Endothelial cell of hepatic sinusoid (primary cell): ENCODE data around the gene P3H3.

Source experiments
- in situ Hi-C: cut with HindIII; loops from 2 replicates; pipeline ENCODE4 v1.10.0; 2017; ENCODE audit warnings: low sequenced_read_pairs

P3H3 gene

DNA sequence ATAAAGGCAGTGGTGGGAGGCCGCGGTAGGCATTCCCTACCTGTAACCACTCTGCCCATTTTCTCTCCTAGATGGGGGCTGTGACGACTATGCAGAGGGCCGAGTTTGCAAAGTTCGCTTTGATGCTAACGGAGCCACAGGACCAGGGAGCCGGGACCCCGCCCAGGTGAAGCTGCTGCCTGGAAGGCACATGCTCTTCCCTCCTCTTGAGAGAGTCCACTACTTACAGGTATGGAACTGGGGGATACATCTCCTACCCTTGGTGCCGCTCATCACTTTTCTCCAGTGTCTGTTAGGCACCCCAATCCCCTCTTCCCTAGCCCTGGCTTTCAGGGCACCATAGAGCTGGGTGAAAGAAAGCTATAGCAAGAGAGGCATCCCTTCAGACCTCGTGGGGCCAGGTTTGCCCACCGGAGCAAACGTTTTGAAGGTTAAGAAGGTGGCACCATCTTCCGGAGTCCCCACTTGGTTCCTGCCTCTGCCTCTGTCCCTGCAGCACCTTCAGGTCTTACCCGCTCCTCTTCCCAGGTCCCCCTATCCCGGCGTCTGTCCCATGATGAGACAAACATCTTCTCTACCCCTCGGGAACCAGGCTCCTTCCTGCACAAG lies 2.0 kb upstream of the P3H3 start:
- in situ Hi-C loops: no loop called here

- in situ Hi-C loops: no loop called here
Measured at GRCh38 chr12:6826734-6827436, 1.3 kb upstream of the P3H3 start.

DNA sequence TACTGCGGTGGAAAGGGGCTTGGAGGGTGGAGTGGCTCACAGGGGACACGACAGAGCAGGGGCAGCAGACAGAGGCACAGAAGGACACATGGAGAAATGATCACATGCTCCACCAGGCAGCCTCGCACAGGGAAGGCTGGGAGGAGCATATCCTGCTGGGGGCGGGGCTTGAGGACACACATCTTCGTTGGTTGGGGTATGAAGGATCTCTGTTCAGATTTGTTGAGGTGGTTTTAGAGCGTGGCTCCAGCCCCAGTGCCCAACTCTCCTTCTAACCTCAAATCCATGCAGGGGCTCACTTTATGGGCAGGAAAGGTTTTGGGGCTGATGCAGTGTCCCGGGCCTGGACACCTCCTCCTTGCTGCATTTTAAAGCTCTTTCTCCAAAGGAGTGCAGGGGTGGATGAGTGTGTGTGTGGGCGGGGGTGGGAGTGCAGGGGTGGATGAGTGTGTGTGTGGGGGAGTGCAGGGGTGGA lies 733 bp upstream of the P3H3 start:
- in situ Hi-C loops: no loop called here

- in situ Hi-C loops: no loop called here
Measured at GRCh38 chr12:6828781-6829535, 751 bp downstream of the P3H3 start.

DNA sequence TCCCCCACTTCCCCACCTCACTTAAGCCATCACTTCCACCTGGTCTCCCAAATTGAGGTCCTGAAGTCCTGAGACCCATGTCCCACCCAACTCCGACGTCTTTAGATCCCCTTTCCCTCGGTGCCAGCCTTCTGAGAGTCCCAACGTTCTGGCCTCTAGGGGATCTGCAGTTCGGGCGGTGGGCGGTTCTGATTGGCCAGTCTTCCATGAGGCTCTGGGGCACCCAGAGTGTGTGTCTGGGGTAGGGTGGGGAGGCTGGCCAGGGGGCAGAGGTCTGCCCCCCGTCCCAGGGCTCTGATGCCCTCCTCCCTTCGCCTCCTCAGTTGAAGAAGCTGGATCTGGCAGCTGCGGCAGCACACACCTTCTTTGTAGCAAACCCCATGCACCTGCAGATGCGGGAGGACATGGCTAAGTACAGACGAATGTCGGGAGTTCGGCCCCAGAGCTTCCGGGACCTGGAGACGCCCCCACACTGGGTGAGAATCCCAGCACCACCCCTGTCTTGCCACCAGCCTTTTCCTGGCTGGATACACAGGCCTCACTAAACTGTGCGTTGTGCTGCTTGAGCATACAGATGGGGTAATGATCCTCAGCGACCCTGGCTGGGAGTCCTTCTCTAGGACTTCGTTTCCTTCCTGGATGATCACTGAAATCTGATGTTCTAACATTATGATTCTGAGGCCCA lies 1.5 kb downstream of the P3H3 start:
- in situ Hi-C loops: no loop called here

DNA sequence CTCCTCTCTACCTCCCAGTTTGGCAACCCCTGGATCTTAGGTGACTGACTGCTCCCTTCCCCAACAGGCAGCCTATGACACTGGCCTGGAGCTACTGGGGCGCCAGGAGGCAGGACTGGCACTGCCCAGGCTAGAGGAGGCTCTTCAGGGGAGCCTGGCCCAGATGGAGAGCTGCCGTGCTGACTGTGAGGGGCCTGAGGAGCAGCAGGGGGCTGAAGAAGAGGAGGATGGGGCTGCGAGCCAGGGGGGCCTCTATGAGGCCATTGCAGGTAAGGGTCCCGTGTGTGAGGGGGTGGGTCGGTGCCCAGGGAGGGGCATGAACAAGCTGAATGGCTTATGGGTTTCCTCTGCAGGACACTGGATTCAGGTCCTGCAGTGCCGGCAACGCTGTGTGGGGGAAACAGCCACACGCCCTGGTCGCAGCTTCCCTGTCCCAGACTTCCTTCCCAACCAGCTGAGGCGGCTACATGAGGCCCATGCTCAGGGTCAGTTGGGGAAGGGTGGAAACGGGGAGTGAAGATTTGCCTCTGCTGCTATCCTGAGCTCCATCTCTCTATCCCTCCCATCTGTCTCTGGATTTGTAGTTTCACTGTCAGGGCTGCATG lies 2.2 kb downstream of the P3H3 start:
- in situ Hi-C loops: no loop called here

- in situ Hi-C loops: no loop called here
Measured at GRCh38 chr12:6830999-6831398, 2.8 kb downstream of the P3H3 start.

DNA sequence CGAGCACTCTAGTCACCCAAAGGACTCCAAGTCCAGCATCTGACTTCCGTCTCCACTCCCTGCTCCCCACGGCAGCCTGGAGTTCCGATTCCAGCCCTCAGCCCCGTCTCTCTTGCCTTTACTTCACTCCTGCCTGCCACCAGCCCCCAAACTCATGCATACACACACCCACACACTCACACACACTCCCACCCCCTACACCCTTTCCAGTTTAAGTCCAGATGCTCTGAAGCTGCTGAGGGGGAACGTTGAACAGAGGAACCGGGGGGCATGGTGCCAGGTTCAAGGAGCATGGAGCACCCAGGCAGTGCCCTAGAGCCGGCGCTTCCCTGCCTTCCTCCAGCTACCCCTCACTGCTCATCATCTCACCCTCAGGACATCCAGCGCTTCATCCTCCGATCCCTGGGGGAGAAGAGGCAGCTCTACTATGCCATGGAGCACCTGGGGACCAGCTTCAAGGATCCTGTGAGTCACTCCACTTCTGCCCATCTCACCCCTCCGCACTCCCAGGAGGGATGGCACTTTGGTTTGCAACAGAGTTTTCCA lies 3.3 kb downstream of the P3H3 start:
- in situ Hi-C loops: no loop called here

DNA sequence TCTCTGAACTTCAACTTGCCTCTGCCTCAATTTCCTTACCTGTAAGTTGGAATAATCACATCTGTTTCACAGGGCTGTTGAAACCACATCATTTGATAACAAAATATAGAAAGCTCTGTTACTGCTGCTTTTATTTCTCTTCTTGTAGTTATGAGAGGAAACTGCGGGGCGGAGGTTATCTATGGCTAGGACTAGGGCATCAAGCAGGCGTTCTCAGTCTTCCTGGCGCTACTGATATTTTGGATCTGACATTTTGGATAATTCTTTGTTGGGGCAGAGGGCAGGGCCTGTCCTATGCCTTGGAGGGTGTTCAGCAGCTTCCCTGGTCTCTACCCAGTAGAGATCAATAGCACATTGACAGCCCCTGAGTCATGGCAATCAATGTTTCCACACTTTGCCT lies 3.9 kb downstream of the P3H3 start:
- in situ Hi-C loops: no loop called here

GRCh38 chr12:6833189-6833890 lies 5.1 kb downstream of the P3H3 start:
- in situ Hi-C loops: no loop called here

DNA sequence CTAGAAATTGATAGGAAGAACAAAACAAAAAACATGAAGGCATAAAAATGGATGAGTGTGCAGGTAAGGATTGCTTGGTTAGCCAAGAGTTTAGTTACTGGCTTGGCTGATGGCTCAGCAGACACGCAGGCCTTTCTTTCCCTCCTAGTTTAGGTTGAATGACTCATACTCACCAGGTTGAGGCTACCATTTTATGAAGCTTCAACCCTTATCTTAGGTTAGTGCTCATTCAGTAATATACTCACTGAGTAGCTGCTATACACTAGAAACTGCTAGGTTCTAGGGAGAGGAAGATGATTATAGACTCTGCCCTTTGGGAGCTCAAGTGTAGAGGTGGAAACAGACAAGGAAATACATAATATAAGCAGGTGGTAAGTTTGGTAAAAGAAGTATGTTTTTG lies 6.0 kb downstream of the P3H3 start:
- in situ Hi-C loops: no loop called here

GRCh38 chr12:6834873-6835272 lies 6.7 kb downstream of the P3H3 start:
- in situ Hi-C loops: no loop called here

DNA sequence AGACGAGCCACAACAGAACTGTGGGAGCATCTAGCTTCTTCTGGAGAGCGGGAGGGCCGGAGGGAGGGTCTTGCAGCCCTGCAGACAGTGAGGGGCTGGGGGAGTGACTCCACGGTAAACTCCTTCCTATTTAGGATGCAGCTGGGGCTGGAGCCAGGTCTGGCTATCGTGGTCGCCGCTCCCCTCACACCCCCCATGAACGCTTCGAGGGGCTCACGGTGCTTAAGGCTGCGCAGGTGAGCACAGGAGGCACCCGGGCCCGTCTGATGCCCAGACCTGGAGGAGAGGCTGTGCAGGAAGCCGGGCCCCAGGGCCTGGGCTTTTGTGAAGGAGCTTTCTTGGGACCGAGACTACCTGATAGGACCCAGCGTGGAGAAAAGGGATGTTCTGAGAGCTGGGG lies 8.6 kb downstream of the P3H3 start:
- in situ Hi-C loops: no loop called here

DNA sequence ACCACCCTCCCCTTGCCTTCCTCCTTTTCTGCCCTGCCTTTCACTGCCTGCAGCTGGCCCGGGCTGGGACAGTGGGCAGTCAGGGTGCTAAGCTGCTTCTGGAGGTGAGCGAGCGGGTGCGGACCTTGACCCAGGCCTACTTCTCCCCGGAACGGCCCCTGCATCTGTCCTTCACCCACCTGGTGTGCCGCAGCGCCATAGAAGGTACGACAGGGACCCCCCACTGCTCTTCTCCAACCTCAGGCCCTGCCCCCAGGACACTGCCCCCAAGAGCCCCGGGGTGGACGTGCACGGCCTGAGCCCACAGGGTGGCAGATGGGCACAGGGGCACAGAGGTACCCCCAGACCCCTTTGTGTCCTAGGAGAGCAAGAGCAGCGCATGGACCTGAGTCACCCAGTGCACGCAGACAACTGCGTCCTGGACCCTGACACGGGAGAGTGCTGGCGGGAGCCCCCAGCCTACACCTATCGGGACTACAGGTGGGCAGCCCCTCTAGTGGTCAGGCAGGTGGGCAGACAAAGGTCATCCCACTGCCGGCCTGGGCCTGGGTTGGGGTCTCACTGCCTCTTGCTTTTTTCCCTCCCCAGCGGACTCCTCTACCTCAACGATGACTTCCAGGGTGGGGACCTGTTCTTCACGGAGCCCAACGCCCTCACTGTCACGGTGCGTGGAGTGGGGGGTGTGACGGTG lies 9.3 kb downstream of the P3H3 start:
- in situ Hi-C loops: no loop called here

GRCh38 chr12:6838854-6839253 lies 10.6 kb downstream of the P3H3 start:
- in situ Hi-C loops: no loop called here

DNA sequence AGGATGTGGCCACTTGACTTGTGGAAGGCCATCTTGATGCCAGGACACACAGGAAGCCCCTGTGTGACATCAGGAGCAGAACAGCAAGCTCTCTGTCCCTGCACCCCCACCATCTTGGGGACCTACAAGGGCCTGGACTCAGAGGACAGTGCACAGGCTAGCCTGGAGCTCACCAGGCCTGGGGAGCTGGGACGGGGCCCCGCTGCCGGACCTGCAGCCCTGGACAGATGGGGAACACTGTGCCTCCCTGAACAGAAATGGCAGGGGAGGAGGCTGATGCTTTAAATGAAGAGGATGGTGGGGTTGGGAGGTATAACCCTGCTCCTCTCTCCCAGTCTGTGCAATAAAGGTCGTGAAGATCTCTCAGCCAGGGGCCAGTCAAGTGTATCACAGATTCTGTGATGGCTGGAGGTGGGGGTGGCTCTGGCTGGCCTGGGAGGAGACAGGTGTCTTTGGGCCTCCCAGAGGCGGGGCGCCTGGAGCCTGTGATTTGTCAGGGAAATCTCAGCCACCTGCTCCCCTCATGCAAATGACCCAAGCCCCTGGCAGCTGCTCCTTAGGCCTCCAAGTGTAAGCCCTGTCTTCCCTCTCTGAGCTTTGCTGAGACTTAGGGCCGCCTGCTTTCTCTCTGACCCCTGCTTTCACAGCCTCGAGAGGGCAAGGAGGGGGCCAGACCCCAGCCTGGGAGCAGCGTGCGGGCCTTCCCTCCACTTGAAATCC lies 11.4 kb downstream of the P3H3 start:
- in situ Hi-C loops: no loop called here

GRCh38 chr12:6840330-6840729 lies 12.1 kb downstream of the P3H3 start:
- in situ Hi-C loops: no loop called here

DNA sequence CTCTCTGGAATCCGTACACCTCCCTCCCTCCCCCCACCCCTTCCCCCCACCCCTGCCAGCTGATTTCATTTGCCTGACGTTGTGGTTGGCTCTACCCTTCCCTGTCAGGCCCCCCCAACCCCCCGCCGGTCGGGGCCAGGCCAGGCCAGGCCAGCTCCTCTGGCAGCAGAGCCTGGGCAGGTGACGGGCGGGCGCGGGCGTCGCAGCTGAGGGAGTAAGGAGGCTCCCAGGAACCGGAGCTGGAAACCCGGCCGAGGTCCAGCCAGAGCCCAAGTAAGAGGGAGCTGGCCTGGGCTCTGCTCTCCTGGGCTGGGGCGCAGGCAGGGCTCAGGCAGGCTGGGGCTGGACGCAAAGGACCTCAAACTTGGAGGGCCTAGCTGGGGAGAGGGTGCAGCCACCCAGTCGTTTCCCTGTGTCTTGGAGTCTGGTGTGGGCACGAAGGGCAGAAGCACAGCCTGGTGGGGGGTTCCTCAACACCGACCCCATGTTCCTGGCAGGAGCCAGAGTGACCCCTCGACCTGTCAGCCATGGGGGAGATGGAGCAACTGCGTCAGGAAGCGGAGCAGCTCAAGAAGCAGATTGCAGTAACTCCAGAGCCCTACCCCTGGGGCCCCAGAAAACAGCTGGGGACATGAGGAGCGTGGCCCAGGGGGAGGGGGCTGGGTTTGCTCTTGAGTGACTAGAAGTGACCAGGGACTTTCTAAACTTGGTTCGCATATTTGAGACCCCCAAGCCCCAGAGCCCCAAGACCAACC lies 12.7 kb downstream of the P3H3 start, which contains the start of gene GNB3:
GNB3 (plus strand) TSS at position 165 of the 755 bp plus-strand sequence; CDS start at position 528, 363 bp downstream.
- in situ Hi-C loops: no loop called here
